ENCODE results near the gene TPTE2. TPM values are rescaled to one million over a fixed set of nuclear protein-coding genes. Genes with fewer than 3 reads are reported as not detected.
"Not testable (repeated sequence)": the region's sequence is repeated elsewhere in the genome, so short reads cannot be mapped to it uniquely, and the experiment has no call there.

Gene TPTE2
- polyA plus RNA-seq (2012; ENCODE audit: low read depth, missing spikeins): 0.63 TPM

- not testable (repeated sequence) for FAIRE-seq; DNase-seq (ENCODE audit: insufficient read length, low spot score)
Measured at GRCh38 chr13:19561127-19561582, at the start of gene TPTE2. TPTE2 (minus strand) TSS chr13:19561532; CDS start chr13:19503234, 58,298 bp downstream.

DNA sequence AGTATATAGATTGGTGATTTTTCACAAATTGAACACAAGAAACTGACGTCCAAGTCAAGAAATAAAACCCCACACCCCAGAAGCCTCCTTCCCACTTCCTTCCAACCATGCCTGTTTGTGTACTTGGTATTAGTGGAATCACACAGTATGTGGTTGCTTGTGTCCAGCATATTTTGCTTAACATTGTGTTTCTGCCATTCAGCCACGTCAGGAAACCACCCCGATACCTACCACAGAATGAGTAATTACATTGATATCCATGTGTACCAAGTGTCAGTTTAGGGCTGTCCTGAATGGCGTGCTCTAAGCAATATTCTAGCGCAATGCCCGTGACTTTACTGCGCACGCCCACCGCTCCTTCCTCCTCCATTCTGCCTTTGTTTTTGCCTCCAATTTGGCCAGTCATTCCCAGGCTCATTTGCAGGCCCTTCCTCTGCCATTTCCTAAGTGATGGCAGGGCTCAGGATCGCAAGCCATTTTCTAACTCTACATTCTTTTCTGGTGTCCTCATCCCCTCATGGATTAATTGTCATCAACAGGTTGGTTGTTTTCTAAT lies 46.3 kb upstream of the TPTE2 start:
- DNase-seq (ENCODE audit: insufficient read length, low spot score): no peak
- no peak for FAIRE-seq
- TF ChIP-seq SPI1 (IDR thresholded peaks at IDR 0.05; ENCODE audit: low read depth, low read length): no peak
- TF ChIP-seq POLR2A (IDR thresholded peaks at IDR 0.05; ENCODE audit: low read depth, low read length): no peak
- no peak for TF ChIP-seq TAF1 (IDR thresholded peaks at IDR 0.05; ENCODE audit: low read depth, low read length)
- TF ChIP-seq PAX5 (IDR thresholded peaks at IDR 0.05; ENCODE audit: insufficient read depth, low read length, severe bottlenecking): no peak
- TF ChIP-seq POLR2AphosphoS5 (IDR thresholded peaks at IDR 0.05; ENCODE audit: low read depth, low read length): no peak
- no peak for TF ChIP-seq POU2F2 (IDR thresholded peaks at IDR 0.05; ENCODE audit: low read depth, low read length)

DNA sequence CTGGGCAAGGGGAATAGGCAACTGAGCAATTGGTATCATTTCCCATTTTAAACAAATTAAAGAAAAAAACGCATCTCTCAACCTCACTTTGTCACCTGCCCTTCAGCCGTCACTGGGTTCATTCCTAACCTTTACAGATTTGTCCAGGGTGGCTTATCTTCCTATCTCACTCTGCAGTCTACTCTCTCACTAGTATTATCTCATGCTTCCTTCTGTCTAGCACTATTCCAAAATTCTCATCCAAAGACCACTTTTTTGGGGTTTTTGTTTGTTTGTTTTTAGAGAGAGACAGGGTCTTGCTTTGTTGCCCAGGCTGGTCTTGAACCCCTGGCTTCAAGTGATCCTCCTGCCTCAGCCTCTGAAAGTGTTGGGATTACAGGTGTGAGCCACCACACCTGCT lies 45.4 kb upstream of the TPTE2 start:
- TF ChIP-seq PAX5 (IDR thresholded peaks at IDR 0.05; ENCODE audit: insufficient read depth, low read length, severe bottlenecking) (no peak), POU2F2 (IDR thresholded peaks at IDR 0.05; ENCODE audit: low read depth, low read length) (no peak), SPI1 (IDR thresholded peaks at IDR 0.05; ENCODE audit: low read depth, low read length) (no peak), TAF1 (IDR thresholded peaks at IDR 0.05; ENCODE audit: low read depth, low read length) (no peak), POLR2A (IDR thresholded peaks at IDR 0.05; ENCODE audit: low read depth, low read length) (no peak), POLR2AphosphoS5 (IDR thresholded peaks at IDR 0.05; ENCODE audit: low read depth, low read length) (no peak)
- no peak for DNase-seq (ENCODE audit: insufficient read length, low spot score)
- no peak for FAIRE-seq

DNA sequence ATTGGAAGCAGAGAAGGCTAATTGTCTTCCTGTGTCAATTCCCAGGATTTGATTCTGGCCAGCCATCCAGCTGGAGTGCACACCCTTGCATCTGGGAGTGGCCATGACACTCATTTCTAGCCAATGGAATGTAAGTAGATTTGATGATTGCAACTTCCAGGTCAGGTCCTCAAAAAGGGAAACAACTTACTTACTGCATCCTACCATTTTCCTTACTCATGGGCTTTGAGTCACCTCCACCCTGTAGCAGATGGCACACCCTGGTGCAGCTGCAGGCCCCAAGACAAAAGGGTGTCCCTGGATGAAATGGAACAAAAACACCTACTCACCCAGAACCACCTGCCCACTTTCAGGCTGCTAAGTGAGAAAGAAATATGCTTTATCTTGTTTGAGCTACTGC lies 44.8 kb upstream of the TPTE2 start:
- DNase-seq (ENCODE audit: insufficient read length, low spot score) (no peak), FAIRE-seq (no peak)
- no peak for TF ChIP-seq TAF1 (IDR thresholded peaks at IDR 0.05; ENCODE audit: low read depth, low read length)
- TF ChIP-seq POLR2A (IDR thresholded peaks at IDR 0.05; ENCODE audit: low read depth, low read length): no peak
- TF ChIP-seq POU2F2 (IDR thresholded peaks at IDR 0.05; ENCODE audit: low read depth, low read length): no peak
- TF ChIP-seq PAX5 (IDR thresholded peaks at IDR 0.05; ENCODE audit: insufficient read depth, low read length, severe bottlenecking): no peak
- no peak for TF ChIP-seq SPI1 (IDR thresholded peaks at IDR 0.05; ENCODE audit: low read depth, low read length)
- TF ChIP-seq POLR2AphosphoS5 (IDR thresholded peaks at IDR 0.05; ENCODE audit: low read depth, low read length): no peak

DNA sequence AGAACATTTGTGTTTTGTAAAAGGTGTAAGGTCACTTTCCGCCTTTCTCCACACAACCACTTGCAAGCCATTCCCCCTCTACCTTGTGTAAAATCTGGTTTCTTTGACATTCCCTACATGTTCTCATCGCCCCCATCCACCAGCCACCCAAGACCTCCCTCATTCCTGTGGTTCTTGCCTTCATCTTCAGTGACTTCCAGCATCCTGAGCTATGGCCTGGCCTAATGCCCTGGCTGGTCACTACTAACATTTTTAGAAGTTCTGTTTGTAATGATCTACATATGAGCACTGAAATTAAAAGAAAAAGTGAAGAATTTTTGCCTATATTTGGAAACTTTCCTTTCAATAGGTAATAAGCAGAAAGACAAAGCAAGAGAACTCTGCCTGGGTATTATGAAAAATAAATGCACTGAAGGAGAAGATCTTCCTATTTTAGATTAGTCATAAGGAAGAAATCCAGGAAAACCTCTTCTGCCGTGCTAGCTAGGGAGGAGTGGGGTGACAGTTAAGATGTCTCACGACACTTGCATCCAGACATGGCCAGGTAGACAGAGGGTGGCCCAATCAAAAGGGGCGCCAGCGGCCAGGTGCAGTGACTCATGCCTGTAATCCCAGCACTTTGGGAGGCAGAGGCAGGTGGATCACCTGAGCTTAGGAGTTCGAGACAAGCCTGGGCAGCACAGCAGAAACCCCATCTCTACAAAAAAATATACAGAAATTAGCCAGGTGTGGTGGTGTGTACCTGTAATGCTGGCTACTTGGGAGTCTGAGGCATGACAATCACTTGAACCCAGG lies 44.0 kb upstream of the TPTE2 start:
- FAIRE-seq: no peak
- TF ChIP-seq PAX5 (IDR thresholded peaks at IDR 0.05; ENCODE audit: insufficient read depth, low read length, severe bottlenecking) (no peak), TAF1 (IDR thresholded peaks at IDR 0.05; ENCODE audit: low read depth, low read length) (no peak), POU2F2 (IDR thresholded peaks at IDR 0.05; ENCODE audit: low read depth, low read length) (no peak), POLR2AphosphoS5 (IDR thresholded peaks at IDR 0.05; ENCODE audit: low read depth, low read length) (no peak), POLR2A (IDR thresholded peaks at IDR 0.05; ENCODE audit: low read depth, low read length) (no peak), SPI1 (IDR thresholded peaks at IDR 0.05; ENCODE audit: low read depth, low read length) (no peak)
- no peak for DNase-seq (ENCODE audit: insufficient read length, low spot score)

GRCh38 chr13:19604306-19604705 lies 43.0 kb upstream of the TPTE2 start:
- TF ChIP-seq PAX5 (IDR thresholded peaks at IDR 0.05; ENCODE audit: insufficient read depth, low read length, severe bottlenecking): no peak
- DNase-seq (ENCODE audit: insufficient read length, low spot score): no peak
- FAIRE-seq: no peak

GRCh38 chr13:19601749-19602725 lies 40.7 kb upstream of the TPTE2 start:
- TF ChIP-seq PAX5 (IDR thresholded peaks at IDR 0.05; ENCODE audit: insufficient read depth, low read length, severe bottlenecking) (no peak), SPI1 (IDR thresholded peaks at IDR 0.05; ENCODE audit: low read depth, low read length) (peak; percentile 67), POU2F2 (IDR thresholded peaks at IDR 0.05; ENCODE audit: low read depth, low read length) (no peak), POLR2A (IDR thresholded peaks at IDR 0.05; ENCODE audit: low read depth, low read length) (peak; percentile 55; the same call in 1 of the 2 replicates), TAF1 (IDR thresholded peaks at IDR 0.05; ENCODE audit: low read depth, low read length) (0 out of 2 replicates have a peak, but pooled peaks have one; percentile 26), POLR2AphosphoS5 (IDR thresholded peaks at IDR 0.05; ENCODE audit: low read depth, low read length) (no peak)
- peak; percentile 43 for FAIRE-seq
- DNase-seq (ENCODE audit: insufficient read length, low spot score): peak; percentile 76

DNA sequence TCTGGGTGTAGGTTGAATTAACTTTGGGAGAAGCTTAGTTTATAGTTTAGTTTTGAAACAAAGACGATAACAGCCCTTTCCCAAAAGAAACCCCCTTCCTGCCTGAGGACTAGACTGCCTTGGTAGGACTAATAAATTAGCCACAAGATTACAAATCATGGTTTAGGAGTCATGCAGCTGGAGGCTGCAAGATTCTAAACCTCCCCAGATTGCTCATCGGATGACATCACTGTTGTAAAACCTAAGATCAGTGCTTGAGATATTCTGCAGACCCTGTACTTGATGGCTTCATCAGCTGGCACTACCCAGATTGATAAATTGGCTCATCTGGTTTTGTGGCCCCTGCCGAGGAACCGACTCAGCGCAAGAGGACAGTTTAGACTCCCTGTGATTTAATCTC lies 36.2 kb upstream of the TPTE2 start:
- DNase-seq (ENCODE audit: insufficient read length, low spot score): no peak
- FAIRE-seq: peak; percentile 35
- TF ChIP-seq PAX5 (IDR thresholded peaks at IDR 0.05; ENCODE audit: insufficient read depth, low read length, severe bottlenecking): no peak
- TF ChIP-seq SPI1 (IDR thresholded peaks at IDR 0.05; ENCODE audit: low read depth, low read length): no peak
- no peak for TF ChIP-seq POU2F2 (IDR thresholded peaks at IDR 0.05; ENCODE audit: low read depth, low read length)
- no peak for TF ChIP-seq POLR2AphosphoS5 (IDR thresholded peaks at IDR 0.05; ENCODE audit: low read depth, low read length)
- TF ChIP-seq POLR2A (IDR thresholded peaks at IDR 0.05; ENCODE audit: low read depth, low read length): no peak
- TF ChIP-seq TAF1 (IDR thresholded peaks at IDR 0.05; ENCODE audit: low read depth, low read length): no peak

GRCh38 chr13:19596960-19597361 lies 35.6 kb upstream of the TPTE2 start:
- DNase-seq (ENCODE audit: insufficient read length, low spot score) (no peak), FAIRE-seq (no peak)
- TF ChIP-seq POLR2A (IDR thresholded peaks at IDR 0.05; ENCODE audit: low read depth, low read length) (no peak), PAX5 (IDR thresholded peaks at IDR 0.05; ENCODE audit: insufficient read depth, low read length, severe bottlenecking) (no peak), POLR2AphosphoS5 (IDR thresholded peaks at IDR 0.05; ENCODE audit: low read depth, low read length) (no peak), SPI1 (IDR thresholded peaks at IDR 0.05; ENCODE audit: low read depth, low read length) (no peak), POU2F2 (IDR thresholded peaks at IDR 0.05; ENCODE audit: low read depth, low read length) (no peak), TAF1 (IDR thresholded peaks at IDR 0.05; ENCODE audit: low read depth, low read length) (no peak)
